H9 (cell line): ENCODE data around the gene UBASH3A. TPM values are rescaled to one million over a fixed set of nuclear protein-coding genes. Genes with fewer than 3 reads are reported as not detected.

Experiments
- DNase-seq: peaks from one replicate; pipeline ENCODE4 v3.0.0-alpha.2; 2017
- H2AFZ ChIP-seq: one replicate; pipeline ENCODE4 v1.6.1; 2013; ENCODE audit warnings: mild to moderate bottlenecking, low read length, control low read depth, moderate library complexity
- H2AK5ac ChIP-seq: 2 replicates; pipeline ENCODE4 v1.6.1; 2013; ENCODE audit warnings: low read length, control low read depth, mixed read lengths; ENCODE audit not compliant: insufficient read length
- H2BK120ac ChIP-seq: one replicate; pipeline ENCODE4 v1.6.1; 2013; ENCODE audit warnings: low read depth, mild to moderate bottlenecking, low read length, control low read depth, inconsistent platforms; ENCODE audit not compliant: poor library complexity, severe bottlenecking
- H2BK12ac ChIP-seq: 2 replicates; pipeline ENCODE4 v1.6.1; 2013; ENCODE audit warnings: low read length, control low read depth, mixed read lengths, low read depth; ENCODE audit not compliant: insufficient read length
- H2BK15ac ChIP-seq: 2 replicates; pipeline ENCODE4 v1.6.1; 2013; ENCODE audit warnings: low read depth, low read length, control low read depth
- H2BK20ac ChIP-seq: one replicate; pipeline ENCODE4 v1.6.1; 2013; ENCODE audit warnings: low read depth, mild to moderate bottlenecking, low read length, control low read depth, inconsistent platforms; ENCODE audit not compliant: poor library complexity, severe bottlenecking
- H2BK5ac ChIP-seq: 2 replicates; pipeline ENCODE4 v1.6.1; 2013; ENCODE audit warnings: low read length, control low read depth, mixed read lengths; ENCODE audit not compliant: insufficient read length
- H3K14ac ChIP-seq: 2 replicates; pipeline ENCODE4 v1.6.1; 2013; ENCODE audit warnings: low read length, control low read depth; ENCODE audit not compliant: insufficient read depth
- H3K18ac ChIP-seq: 2 replicates; pipeline ENCODE4 v1.6.1; 2013; ENCODE audit warnings: low read depth, mild to moderate bottlenecking, mixed read lengths, low read length, control low read depth; ENCODE audit not compliant: insufficient read length
- H3K23ac ChIP-seq: 2 replicates; pipeline ENCODE4 v1.6.1; 2013; ENCODE audit warnings: low read length, control low read depth, mixed read lengths, low read depth; ENCODE audit not compliant: insufficient read length
- H3K23me2 ChIP-seq: 2 replicates; pipeline ENCODE4 v1.6.1; 2013; ENCODE audit warnings: low read depth, mild to moderate bottlenecking, mixed read lengths, low read length, control low read depth; ENCODE audit not compliant: insufficient read length, poor library complexity, severe bottlenecking
- H3K27ac ChIP-seq: 2 replicates; pipeline ENCODE4 v1.5.1; 2013; ENCODE audit warnings: low read length, control low read depth, mixed read lengths, low read depth; ENCODE audit not compliant: insufficient read length
- H3K27me3 ChIP-seq: 2 replicates; pipeline ENCODE4 v1.6.1; 2013; ENCODE audit warnings: low read length, control low read depth, inconsistent platforms; ENCODE audit not compliant: insufficient read depth
- H3K4ac ChIP-seq: 2 replicates; pipeline ENCODE4 v1.6.1; 2013; ENCODE audit warnings: low read depth, mild to moderate bottlenecking, control low read depth, inconsistent platforms, low read length, moderate library complexity
- H3K4me1 ChIP-seq: 2 replicates; pipeline ENCODE4 v1.6.1; 2013; ENCODE audit warnings: low read length, control low read depth, inconsistent platforms; ENCODE audit not compliant: insufficient read depth
- H3K4me2 ChIP-seq: 2 replicates; pipeline ENCODE4 v1.6.1; 2013; ENCODE audit warnings: low read length, control low read depth, mixed read lengths; ENCODE audit not compliant: insufficient read length, insufficient read depth
- H3K56ac ChIP-seq: 2 replicates; pipeline ENCODE4 v1.6.1; 2013; ENCODE audit warnings: low read depth, mild to moderate bottlenecking, mixed read lengths, low read length, control low read depth; ENCODE audit not compliant: insufficient read length
- H3K79me1 ChIP-seq: 2 replicates; pipeline ENCODE4 v1.6.1; 2013; ENCODE audit warnings: low read depth, mild to moderate bottlenecking, moderate library complexity, low read length, control low read depth, inconsistent platforms; ENCODE audit not compliant: insufficient read depth, poor library complexity, severe bottlenecking
- H3K79me2 ChIP-seq: 2 replicates; pipeline ENCODE4 v1.6.1; 2013; ENCODE audit warnings: low read length, control low read depth, inconsistent platforms; ENCODE audit not compliant: insufficient read depth
- H3K9ac ChIP-seq: 2 replicates; pipeline ENCODE4 v1.6.1; 2013; ENCODE audit warnings: low read length, control low read depth, mixed read lengths; ENCODE audit not compliant: insufficient read length; ENCODE audit errors: extremely low read depth
- H3K9me3 ChIP-seq: one replicate; pipeline ENCODE4 v1.6.1; 2013; ENCODE audit warnings: low read depth, low read length, inconsistent platforms; ENCODE audit not compliant: control insufficient read depth
- H3T11ph ChIP-seq: one replicate; pipeline ENCODE4 v1.6.1; 2013; ENCODE audit warnings: mild to moderate bottlenecking, low read length, control low read depth, inconsistent platforms
- H4K20me1 ChIP-seq: one replicate; pipeline ENCODE4 v1.6.1; 2013; ENCODE audit not compliant: control insufficient read depth, insufficient read length, insufficient read depth
- H4K5ac ChIP-seq: 2 replicates; pipeline ENCODE4 v1.6.1; 2013; ENCODE audit warnings: low read depth, mild to moderate bottlenecking, mixed read lengths, low read length, control low read depth; ENCODE audit not compliant: insufficient read length
- H4K8ac ChIP-seq: replicated peaks from 2 replicates; pipeline ENCODE4 v1.6.1; 2013; ENCODE audit warnings: low read length, control low read depth, mixed read lengths, low read depth; ENCODE audit not compliant: insufficient read length
- H4K91ac ChIP-seq: 2 replicates; pipeline ENCODE4 v1.6.1; 2013; ENCODE audit warnings: low read depth, mild to moderate bottlenecking, moderate library complexity, mixed read lengths, low read length, control low read depth; ENCODE audit not compliant: insufficient read length
- H3K27ac Mint-ChIP-seq, 3 experiments: 2 replicates in 2 of 3; 3 replicates in 1 of 3; pipeline ENCODE4 v1.8.0; 2020 to 2021; ENCODE audit warnings: mixed read lengths in 3 of 3, mild to moderate bottlenecking in 1 of 3, moderate library complexity in 1 of 3
- H3K27me3 Mint-ChIP-seq: 2 replicates; pipeline ENCODE4 v1.8.0; 2021; ENCODE audit warnings: low read depth, mild to moderate bottlenecking, moderate library complexity, mixed read lengths
- H3K36me3 Mint-ChIP-seq, 3 experiments: 2 replicates in 2 of 3; 3 replicates in 1 of 3; pipeline ENCODE4 v1.8.0; 2020 to 2021; ENCODE audit warnings: low read depth in 3 of 3, mixed read lengths in 3 of 3; ENCODE audit not compliant: insufficient read depth in 1 of 3
- H3K4me1 Mint-ChIP-seq, 2 experiments: 2 replicates each; pipeline ENCODE4 v1.8.0; 2020; ENCODE audit warnings: mixed read lengths in 2 of 2
- H3K4me3 Mint-ChIP-seq, 2 experiments: 2 replicates in 1 of 2; 3 replicates in 1 of 2; pipeline ENCODE4 v1.8.0; 2020 to 2021; ENCODE audit warnings: mild to moderate bottlenecking in 2 of 2, mixed read lengths in 2 of 2, moderate library complexity in 1 of 2
- H3K9me3 Mint-ChIP-seq, 2 experiments: 2 replicates in 1 of 2; 3 replicates in 1 of 2; pipeline ENCODE4 v1.8.0; 2020; ENCODE audit warnings: mild to moderate bottlenecking in 2 of 2, mixed read lengths in 2 of 2, moderate library complexity in 1 of 2
- WGBS: extraction: QIAGEN DNeasy Blood & Tissue Kit; methylation state at CpG from one replicate; pipeline ENCODE4 v1.1.7; 2013; ENCODE audit warnings: missing lambda C conversion rate, low lambda C conversion rate, mixed read lengths; ENCODE audit not compliant: insufficient read length; ENCODE audit errors: extremely low coverage; 5-methylcytosine and 5-hydroxymethylcytosine counted together
- total RNA-seq: library from RNA; stranded (reverse); gene quantifications from 2 replicates; pipeline ENCODE4 v1.2.1, GENCODE V29; 2021
- TF ChIP-seq, protein P1 (sequence below): fragments of 200-600 bp; sonication (generic); conservative IDR thresholded peaks from 3 replicates; pipeline ENCODE4 v1.8.0; 2021; ENCODE audit warnings: antibody characterized with exemption, mild to moderate bottlenecking

Gene UBASH3A
- total RNA-seq, 1 experiment from 2014 or later, result not detected

DNA sequence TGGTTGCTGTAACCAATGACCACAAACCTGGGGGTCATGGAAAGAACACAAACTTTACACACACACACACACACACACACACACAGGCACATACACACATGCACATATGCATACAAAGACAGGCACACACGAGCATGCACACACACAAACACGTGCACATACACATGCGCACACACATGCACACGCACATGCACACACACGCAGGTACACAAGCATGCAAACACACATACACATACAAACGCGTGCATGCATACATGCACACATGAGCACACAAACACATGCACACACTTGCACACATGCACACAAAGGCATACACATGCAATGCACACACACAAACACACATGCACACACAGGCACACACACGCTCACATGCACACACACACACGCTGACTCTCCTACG, 44.0 kb downstream of the UBASH3A start:
- no peaks in the 10 kb centered on the region for H3K4me1 ChIP-seq
- H3K27ac ChIP-seq, result no peak overlapping the region
- no peak overlapping the region for H3K56ac ChIP-seq
- H2AFZ ChIP-seq, result no peak overlapping the region
- H2BK15ac ChIP-seq, result no peak overlapping the region
- DNase-seq, result no peak
- no peak overlapping the region for H4K5ac ChIP-seq
- TF ChIP-seq, protein P1, sequence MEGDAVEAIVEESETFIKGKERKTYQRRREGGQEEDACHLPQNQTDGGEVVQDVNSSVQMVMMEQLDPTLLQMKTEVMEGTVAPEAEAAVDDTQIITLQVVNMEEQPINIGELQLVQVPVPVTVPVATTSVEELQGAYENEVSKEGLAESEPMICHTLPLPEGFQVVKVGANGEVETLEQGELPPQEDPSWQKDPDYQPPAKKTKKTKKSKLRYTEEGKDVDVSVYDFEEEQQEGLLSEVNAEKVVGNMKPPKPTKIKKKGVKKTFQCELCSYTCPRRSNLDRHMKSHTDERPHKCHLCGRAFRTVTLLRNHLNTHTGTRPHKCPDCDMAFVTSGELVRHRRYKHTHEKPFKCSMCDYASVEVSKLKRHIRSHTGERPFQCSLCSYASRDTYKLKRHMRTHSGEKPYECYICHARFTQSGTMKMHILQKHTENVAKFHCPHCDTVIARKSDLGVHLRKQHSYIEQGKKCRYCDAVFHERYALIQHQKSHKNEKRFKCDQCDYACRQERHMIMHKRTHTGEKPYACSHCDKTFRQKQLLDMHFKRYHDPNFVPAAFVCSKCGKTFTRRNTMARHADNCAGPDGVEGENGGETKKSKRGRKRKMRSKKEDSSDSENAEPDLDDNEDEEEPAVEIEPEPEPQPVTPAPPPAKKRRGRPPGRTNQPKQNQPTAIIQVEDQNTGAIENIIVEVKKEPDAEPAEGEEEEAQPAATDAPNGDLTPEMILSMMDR, result no peak
- H2BK5ac ChIP-seq, result no peak overlapping the region
- no CpG with 5 or more reads among the region's 10 CpGs for WGBS
- H3K79me2 ChIP-seq, result no peaks in the 10 kb centered on the region
- H2AK5ac ChIP-seq, result no peak overlapping the region
- H3K9me3 ChIP-seq, result no peaks in the 10 kb centered on the region
- peaks cover 10% of the 10 kb centered on the region for H3K27me3 Mint-ChIP-seq
- H3K4me3 Mint-ChIP-seq, result no peak overlapping the region
- H2BK120ac ChIP-seq, result no peak overlapping the region
- H3K4me2 ChIP-seq, result no peak overlapping the region
- H4K91ac ChIP-seq, result no peak overlapping the region
- no peak overlapping the region for H3K14ac ChIP-seq
- H3K27ac Mint-ChIP-seq, result no peak overlapping the region; a peak in 1 of 7 replicates
- H2BK12ac ChIP-seq, result no peak overlapping the region
- no peak overlapping the region for H3K18ac ChIP-seq
- H3K79me1 ChIP-seq, result no peaks in the 10 kb centered on the region
- H3K36me3 Mint-ChIP-seq, result no peaks in the 10 kb centered on the region
- H3K27me3 ChIP-seq, result no peaks in the 10 kb centered on the region
- H3K9ac ChIP-seq, result no peak overlapping the region
- H3K23me2 ChIP-seq, result no peaks in the 10 kb centered on the region
- H4K8ac ChIP-seq, result no peak overlapping the region
- H3T11ph ChIP-seq, result no peak overlapping the region
- no peaks in the 10 kb centered on the region; a peak in 1 of 5 replicates for H3K9me3 Mint-ChIP-seq
- no peak overlapping the region for H3K23ac ChIP-seq
- H3K4ac ChIP-seq, result no peak overlapping the region
- H2BK20ac ChIP-seq, result no peak overlapping the region
- H3K4me1 Mint-ChIP-seq, result peaks cover 11 to 19% of the 10 kb centered on the region in 2 experiments
- no peaks in the 10 kb centered on the region for H4K20me1 ChIP-seq
